ENCODE results near the gene ENTREP1. TPM values are rescaled to one million over a fixed set of nuclear protein-coding genes. Genes with fewer than 3 reads are reported as not detected.

ENTREP1 gene
- total and polyA plus RNA-seq, 2 of the 4 experiments (the other 2 are of a cell fraction) = not detected

DNA sequence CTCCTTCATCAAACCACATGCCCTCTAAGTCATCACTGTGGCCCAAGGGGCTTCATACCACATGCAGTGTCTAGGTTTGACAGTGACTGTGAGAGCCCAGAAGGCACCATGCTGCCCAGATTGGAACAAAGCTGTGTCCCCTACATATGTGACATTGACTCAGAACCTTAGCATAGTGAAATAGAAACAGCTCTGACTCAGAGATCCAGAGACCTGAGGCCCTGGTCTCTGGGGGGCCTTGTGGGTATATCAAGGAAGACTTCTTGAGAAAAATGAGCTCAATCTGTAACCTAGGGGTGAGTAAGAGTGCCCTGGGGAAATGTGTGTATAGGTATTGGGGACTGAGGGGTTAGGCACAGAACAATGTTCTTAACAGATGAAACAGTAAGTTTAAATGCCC, 7.1 kb upstream of the ENTREP1 start:
- DNase-seq = no peak
- ChIA-PET CTCF (no interaction called here), POLR2A (ENCODE audit: unreplicated experiment) (no interaction called here)
- Histone ChIP-seq H3K9ac (ENCODE audit: low read depth, low read length) (no peak overlapping the region), H4K5ac (ENCODE audit: low read depth, low read length) (no peak overlapping the region), H2BK5ac (ENCODE audit: low read depth, low read length, poor library complexity, severe bottlenecking) (no peak overlapping the region), H3K4ac (ENCODE audit: low read depth, low read length) (no peak overlapping the region), H3K4me3 (ENCODE audit: insufficient read depth, low read depth, low read length) (no peak overlapping the region), H4K91ac (ENCODE audit: insufficient read depth, low read depth, low read length) (no peak overlapping the region), H3K4me2 (ENCODE audit: low read depth, low read length) (no peak overlapping the region), H2BK20ac (ENCODE audit: low read depth, low read length) (no peak overlapping the region), H3K27me3 (ENCODE audit: control insufficient read depth, insufficient read depth, low read length) (peaks cover 25% of the 10 kb centered on the region), H3K4me1 (ENCODE audit: control insufficient read depth, insufficient read depth, low read length) (no peaks in the 10 kb centered on the region), H4K8ac (ENCODE audit: low read depth in 2 of 2, low read length in 2 of 2) (no peak overlapping the region), H2BK15ac (ENCODE audit: low read depth, low read length) (no peak overlapping the region), H3K27ac (ENCODE audit: insufficient read depth, low read length) (no peak overlapping the region), H3K56ac (ENCODE audit: extremely low read depth, insufficient read depth, low read length) (no peak overlapping the region), H3K79me1 (ENCODE audit: low read depth in 1 of 2, low read length in 2 of 2) (no peaks in the 10 kb centered on the region), H3K18ac (ENCODE audit: low read depth, low read length) (no peak overlapping the region), H2AK9ac (replicated peaks; ENCODE audit: low read depth, low read length, poor library complexity) (no peak overlapping the region), H4K20me1 (ENCODE audit: insufficient read depth, low read length) (no peaks in the 10 kb centered on the region), H3K9me3 (ENCODE audit: control insufficient read depth, insufficient read depth, low read length) (no peaks in the 10 kb centered on the region), H2AFZ (replicated peaks; ENCODE audit: low read length, poor library complexity) (no peak overlapping the region), H2BK120ac (ENCODE audit: low read depth, low read length) (no peak overlapping the region), H3K36me3 (ENCODE audit: control insufficient read depth, insufficient read depth, low read length) (no peaks in the 10 kb centered on the region), H3K23ac (ENCODE audit: low read depth, low read length) (no peak overlapping the region), H3K9me1 (ENCODE audit: insufficient read depth, low read length) (no peaks in the 10 kb centered on the region), H3K14ac (replicated peaks; ENCODE audit: low read depth, low read length) (no peak overlapping the region), H2AK5ac (ENCODE audit: low read depth, low read length) (no peak overlapping the region)
- no peak for ATAC-seq (ENCODE audit: low read depth)
- in situ Hi-C loops (cut with MboI; ENCODE audit: low sequenced_read_pairs) (no loop called here), dilution Hi-C loops (cut with HindIII; ENCODE audit: low sequenced_read_pairs, unreplicated experiment) (no loop called here), intact Hi-C loops (cut with micrococcal nuclease) (no loop called here)
- TF ChIP-seq RCOR1 (IDR thresholded peaks at IDR 0.05; ENCODE audit: insufficient replicate concordance, low read length) = no peak
- no peak for TF ChIP-seq POLR2A (IDR thresholded peaks at IDR 0.05; ENCODE audit: low read depth, low read length)
- TF ChIP-seq, protein P1, sequence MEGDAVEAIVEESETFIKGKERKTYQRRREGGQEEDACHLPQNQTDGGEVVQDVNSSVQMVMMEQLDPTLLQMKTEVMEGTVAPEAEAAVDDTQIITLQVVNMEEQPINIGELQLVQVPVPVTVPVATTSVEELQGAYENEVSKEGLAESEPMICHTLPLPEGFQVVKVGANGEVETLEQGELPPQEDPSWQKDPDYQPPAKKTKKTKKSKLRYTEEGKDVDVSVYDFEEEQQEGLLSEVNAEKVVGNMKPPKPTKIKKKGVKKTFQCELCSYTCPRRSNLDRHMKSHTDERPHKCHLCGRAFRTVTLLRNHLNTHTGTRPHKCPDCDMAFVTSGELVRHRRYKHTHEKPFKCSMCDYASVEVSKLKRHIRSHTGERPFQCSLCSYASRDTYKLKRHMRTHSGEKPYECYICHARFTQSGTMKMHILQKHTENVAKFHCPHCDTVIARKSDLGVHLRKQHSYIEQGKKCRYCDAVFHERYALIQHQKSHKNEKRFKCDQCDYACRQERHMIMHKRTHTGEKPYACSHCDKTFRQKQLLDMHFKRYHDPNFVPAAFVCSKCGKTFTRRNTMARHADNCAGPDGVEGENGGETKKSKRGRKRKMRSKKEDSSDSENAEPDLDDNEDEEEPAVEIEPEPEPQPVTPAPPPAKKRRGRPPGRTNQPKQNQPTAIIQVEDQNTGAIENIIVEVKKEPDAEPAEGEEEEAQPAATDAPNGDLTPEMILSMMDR (conservative IDR thresholded peaks at IDR 0.05; ENCODE audit: low read depth, low read length) = no peak
- no peak for TF ChIP-seq FOS (IDR thresholded peaks at IDR 0.05; ENCODE audit: low read depth, low read length)
- no peak for TF ChIP-seq RAD21 (IDR thresholded peaks at IDR 0.05; ENCODE audit: low read length)
- TF ChIP-seq, protein P2, sequence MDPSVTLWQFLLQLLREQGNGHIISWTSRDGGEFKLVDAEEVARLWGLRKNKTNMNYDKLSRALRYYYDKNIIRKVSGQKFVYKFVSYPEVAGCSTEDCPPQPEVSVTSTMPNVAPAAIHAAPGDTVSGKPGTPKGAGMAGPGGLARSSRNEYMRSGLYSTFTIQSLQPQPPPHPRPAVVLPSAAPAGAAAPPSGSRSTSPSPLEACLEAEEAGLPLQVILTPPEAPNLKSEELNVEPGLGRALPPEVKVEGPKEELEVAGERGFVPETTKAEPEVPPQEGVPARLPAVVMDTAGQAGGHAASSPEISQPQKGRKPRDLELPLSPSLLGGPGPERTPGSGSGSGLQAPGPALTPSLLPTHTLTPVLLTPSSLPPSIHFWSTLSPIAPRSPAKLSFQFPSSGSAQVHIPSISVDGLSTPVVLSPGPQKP (IDR thresholded peaks at IDR 0.05; ENCODE audit: borderline replicate concordance, low read depth, low read length) = no peak
- TF ChIP-seq SMC3 (IDR thresholded peaks at IDR 0.05; ENCODE audit: low read depth, low read length) = no peak
- no peak for TF ChIP-seq MAZ (IDR thresholded peaks at IDR 0.05; ENCODE audit: borderline replicate concordance, low read depth, low read length)
- BruUV-seq (replicated peaks) = no TSS peak

Data from IMR-90 (cell line).